HPDE6-E6E7 (cell line): ENCODE data around the gene SNRPA.
"Not testable (repeated sequence)": the region's sequence is repeated elsewhere in the genome, so short reads cannot be mapped to it uniquely, and the experiment has no call there.

ENCODE experiments used
- DNase-seq: peaks from one replicate; pipeline ENCODE4 v3.0.0; 2011; ENCODE audit warnings: missing footprints; ENCODE audit errors: extremely low spot score

Gene SNRPA

GRCh38 chr19:40721140-40721486, 29.9 kb upstream of the SNRPA start:
- no peak for DNase-seq

- no peak for DNase-seq
Observed at GRCh38 chr19:40721936-40722661, 28.9 kb upstream of the SNRPA start.

DNA sequence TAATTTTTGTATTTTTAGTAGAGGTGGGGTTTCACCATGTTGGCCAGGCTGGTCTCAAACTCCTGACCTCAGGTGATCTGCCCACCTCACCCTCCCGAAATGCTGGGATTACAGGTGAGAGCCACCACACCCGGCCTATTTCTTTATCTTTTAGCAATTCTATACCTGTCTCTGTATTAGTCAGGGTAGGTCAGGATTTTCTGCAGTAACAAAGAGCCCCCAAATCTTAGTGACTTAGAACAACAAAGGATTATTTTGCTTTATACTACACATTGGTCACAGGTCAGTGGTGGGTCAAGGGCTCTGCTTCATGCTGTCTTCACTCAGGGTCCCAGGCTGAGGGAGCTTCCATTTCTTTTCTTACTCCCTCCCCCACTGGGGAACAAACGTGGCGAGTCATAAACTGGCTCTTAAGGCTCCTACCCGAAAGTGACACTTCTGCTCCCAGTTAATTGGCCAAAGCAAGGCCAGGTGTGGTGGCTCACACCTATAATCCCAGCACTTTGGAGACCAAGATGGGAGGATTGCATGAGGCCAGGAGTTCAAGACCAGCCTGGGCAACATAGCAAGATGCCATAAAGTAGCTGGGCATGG, 27.2 kb upstream of the SNRPA start:
- DNase-seq = no peak

DNA sequence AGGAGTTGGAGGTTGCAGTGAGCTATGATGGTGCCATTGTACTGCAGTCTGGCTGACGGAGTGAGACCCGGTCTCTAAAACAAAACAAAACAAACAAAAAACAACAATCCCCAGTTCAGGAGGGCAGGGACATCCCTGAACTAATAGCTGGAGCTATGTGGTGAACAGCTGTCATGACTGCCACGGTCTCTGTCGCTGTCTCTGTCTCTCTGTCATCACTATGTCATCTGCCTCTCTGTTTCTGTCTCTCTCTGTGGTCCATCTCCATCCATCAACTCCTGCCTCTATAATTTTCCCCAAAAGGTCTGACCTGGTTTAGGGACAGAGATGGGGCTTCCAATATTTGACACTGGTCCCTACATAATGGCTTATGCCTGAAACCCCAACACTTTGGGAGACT, 26.7 kb upstream of the SNRPA start:
- no peak for DNase-seq

- no peak for DNase-seq
Observed at GRCh38 chr19:40724855-40725254, 26.1 kb upstream of the SNRPA start.

- DNase-seq = no peak
Observed at GRCh38 chr19:40726279-40726678, 24.7 kb upstream of the SNRPA start.

- DNase-seq = not testable (repeated sequence)
Observed at GRCh38 chr19:40730065-40730464, 20.9 kb upstream of the SNRPA start.

DNA sequence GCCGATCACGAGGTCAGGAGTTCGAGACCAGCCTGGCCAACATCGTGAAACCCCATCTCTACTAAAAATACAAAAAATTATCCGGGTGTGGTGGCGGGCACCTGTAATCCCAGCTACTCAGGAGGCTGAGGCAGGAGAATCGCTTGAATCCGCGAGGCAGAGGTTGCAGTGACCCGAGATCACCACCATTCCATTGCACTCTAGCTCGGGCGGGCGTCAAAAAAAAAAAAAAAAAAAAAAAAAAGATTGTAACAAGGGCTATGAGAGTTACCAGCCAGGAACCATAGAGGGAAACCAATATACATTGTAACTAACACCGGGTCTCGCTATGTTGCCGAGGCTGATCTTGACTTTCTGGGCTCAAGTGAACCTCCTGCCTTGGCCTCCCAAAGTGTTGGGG, 18.7 kb upstream of the SNRPA start:
- not testable (repeated sequence) for DNase-seq

- no peak for DNase-seq
Observed at GRCh38 chr19:40733149-40733548, 17.9 kb upstream of the SNRPA start.

GRCh38 chr19:40735013-40735771, 15.8 kb upstream of the SNRPA start:
- no peak for DNase-seq

GRCh38 chr19:40736661-40737060, 14.3 kb upstream of the SNRPA start:
- no peak for DNase-seq

DNA sequence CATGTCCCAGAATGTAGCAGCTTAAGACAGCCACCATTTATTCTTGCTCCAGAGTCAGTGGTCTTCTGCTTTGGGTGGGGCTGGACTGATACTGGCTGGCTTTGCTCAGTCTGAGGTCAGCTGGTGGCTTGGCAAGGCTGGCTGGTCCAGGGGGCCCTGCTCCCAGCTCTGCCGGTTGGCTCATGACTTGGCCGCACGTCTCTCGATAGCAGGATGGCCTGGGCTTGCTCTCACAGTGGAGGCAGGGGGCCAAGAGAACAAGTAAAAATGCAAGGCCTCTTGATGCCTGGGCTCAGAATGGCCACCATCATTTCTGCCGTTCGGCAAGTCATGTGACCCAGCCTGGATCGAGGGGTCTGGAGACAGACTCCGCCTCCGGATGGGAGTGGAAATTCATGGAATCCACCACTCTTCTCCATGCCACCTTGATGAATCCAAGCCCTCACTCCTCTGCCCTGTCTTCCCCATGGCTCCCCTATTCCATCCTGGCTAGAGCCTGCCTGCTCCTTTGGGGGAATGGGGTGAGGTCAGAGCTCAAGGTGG, 13.8 kb upstream of the SNRPA start:
- DNase-seq = no peak

DNA sequence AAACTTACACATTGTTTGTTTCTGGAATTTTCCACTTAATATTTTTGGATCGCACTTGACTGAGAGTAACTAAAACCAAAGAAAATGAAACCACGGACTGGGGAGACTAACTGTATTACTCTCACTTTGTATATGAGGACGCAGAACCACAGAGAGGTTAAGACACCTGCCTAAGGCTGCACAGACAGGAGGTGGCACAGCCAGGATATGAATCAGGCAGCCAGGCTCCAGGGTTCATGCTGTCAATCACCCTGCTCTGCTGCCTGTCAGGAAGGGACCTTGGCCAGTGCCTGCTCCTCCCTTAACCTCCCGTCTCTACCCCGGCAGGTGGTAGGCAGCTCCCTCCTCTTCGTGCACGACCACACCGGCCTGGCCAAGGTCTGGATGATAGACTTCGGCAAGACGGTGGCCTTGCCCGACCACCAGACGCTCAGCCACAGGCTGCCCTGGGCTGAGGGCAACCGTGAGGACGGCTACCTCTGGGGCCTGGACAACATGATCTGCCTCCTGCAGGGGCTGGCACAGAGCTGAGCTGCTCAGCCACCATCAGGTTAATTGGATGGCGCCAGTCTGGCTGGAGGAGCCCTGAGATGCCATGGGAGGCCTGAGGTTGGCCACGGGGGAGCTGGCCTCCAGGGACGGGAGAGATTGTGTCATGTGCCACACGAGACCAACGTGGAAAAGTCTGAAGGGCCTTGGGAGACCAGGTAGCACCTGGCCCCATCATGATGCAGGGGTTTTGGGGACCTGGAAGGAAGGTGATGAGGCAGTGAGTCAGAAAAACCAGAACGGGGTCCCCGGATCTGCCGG, 11.8 kb upstream of the SNRPA start:
- no peak for DNase-seq

DNA sequence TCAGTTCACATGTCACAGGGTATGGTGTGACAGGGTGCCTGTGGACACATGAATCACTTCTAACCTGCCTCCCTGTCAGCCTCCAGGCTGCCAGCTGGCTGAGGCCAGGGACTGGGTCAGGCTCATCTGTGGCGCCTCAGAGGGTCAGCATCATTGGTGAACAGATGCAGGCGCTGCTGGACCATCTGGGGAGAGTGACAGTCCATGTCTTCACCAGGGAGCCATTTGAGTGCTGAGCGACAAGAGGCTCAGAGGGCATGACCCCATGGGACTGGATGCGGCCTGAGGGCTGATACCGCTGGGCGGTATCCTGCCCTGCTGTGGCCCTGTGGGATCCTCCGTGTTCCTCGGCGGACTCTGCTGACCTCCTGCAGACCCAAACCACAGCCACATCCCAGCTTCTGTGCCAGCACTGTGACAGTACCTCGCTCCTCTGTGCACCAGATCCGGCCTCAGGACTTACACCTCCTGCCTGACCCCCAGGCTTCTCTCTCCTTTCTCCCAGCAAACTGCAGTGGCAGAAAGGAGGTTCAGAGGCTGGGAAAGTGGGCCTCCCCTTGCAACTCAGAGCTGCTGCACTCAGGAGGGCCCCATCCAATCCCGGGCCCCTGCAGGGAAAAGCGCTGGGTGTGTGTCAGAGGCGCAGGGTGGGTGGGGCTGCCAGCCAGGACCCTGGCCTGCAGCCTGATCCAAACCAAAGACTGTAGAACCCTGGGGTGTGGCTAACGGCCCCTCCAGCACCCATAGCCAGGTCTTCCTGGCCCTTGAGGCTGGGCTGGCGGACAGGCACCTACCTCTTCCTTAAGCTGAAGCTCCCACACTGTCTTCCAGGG, 10.9 kb upstream of the SNRPA start:
- DNase-seq = no peak

GRCh38 chr19:40740747-40741146, 10.3 kb upstream of the SNRPA start:
- no peak for DNase-seq

DNA sequence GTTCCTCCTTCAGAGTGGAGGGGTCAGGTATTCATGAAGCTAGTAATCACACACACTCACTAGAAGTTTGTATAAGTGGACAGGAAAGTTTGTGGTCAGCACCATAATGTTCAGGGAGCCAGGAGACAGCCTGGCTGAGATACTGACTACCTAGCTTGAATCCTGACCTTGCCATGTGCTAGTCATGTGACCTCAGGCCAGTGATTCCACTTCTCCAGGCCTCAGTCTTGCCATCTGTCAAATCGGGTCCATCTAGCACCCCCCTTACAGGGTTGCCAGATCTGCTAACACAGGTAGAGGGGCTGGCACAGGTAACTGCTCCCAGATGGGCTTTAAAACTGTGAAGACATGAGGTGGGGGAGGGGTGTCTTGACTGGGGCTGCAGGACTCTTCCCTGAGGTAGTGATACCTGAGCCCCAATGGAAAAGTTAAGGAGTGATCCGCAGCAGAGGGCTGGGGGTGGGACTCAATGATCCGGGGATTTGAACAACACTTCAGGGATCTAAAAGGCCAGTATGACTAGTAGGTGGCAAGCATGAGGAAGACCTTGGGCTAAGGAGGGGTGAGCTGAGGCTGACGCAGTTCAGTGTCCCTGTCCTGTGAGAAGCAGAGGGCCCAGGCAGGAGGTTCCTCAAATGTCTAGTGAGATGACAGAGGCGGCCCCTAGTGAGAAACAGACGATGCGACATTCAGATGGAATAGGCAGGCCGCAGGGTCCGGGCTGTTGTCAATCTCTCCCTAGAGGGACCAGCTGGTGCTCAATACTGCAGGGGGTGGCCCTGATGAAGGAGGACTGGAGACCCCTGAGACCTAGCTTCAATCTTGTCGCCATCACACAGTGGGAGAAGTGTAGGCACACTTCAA, 9.2 kb upstream of the SNRPA start:
- no peak for DNase-seq

DNA sequence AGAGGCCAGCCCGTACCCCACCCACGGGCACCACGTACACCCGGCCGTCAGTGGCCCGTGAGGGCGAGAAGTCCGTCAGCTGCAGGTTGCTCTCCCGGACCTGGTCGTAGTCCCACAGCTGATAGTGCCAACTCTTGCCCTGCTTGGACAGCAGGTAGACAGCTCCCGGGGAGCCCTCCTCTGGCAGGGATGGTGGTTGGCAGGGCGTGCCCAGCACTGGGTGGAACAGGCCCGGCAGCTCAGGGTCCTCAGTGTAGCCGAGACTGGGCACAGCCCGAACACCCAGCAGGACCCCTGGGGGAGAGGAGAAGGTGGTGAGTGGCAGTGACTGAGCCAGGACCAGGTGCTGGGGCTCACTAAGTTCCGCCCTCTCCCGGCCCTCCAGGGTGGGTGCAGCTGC, 8.5 kb upstream of the SNRPA start:
- no peak for DNase-seq

DNA sequence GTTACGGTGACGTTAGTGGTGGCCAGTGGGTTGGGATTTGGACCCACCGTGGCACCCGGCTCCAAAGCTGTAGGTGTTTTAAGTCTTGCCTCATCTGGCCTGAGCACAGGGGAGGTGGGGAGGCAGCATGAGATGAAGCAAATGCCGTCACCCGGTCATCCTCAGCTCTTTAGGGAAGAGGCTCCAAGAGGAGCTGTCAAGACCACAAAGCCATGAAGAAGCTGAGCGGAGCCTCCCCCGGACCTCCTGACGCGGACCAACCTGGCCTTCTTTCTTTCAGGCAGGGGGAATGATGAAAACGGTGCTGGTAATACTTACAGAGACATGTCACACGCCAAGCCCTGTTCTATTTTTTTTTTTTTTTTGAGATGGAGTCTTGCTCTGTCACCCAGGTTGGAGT, 8.1 kb upstream of the SNRPA start:
- DNase-seq = no peak

GRCh38 chr19:40743926-40744325, 7.1 kb upstream of the SNRPA start:
- DNase-seq = no peak
